Measurements from ENCODE around the gene PTPDC1.

PTPDC1 gene

GRCh38 chr9:94147776-94148175, 63.5 kb downstream of the PTPDC1 start:
- Histone ChIP-seq H3K79me1 (replicated peaks; ENCODE audit: low read length, poor library complexity, severe bottlenecking) (no peaks in the 10 kb centered on the region), H3K4me3 (ENCODE audit: insufficient read depth in 1 of 2, low read depth in 1 of 2, low read length in 2 of 2) (no peak overlapping the region), H3K27me3 (ENCODE audit: control insufficient read depth in 1 of 2, insufficient read depth in 1 of 2, low read length in 2 of 2) (no peaks in the 10 kb centered on the region), H3K4me1 (ENCODE audit: control insufficient read depth, insufficient read depth, low read depth, low read length) (peaks cover 6% of the 10 kb centered on the region), H4K91ac (ENCODE audit: low read length) (no peak overlapping the region), H3K27ac (ENCODE audit: low read length, poor library complexity, severe bottlenecking) (no peak overlapping the region), H2AK5ac (ENCODE audit: low read length, severe bottlenecking) (no peak overlapping the region), H3K36me3 (ENCODE audit: control insufficient read depth in 1 of 2, insufficient read depth in 2 of 2, low read depth in 1 of 2, low read length in 2 of 2) (no peaks in the 10 kb centered on the region), H3K23ac (ENCODE audit: low read length in 2 of 2) (no peak overlapping the region), H3K14ac (ENCODE audit: low read length in 2 of 2) (no peak overlapping the region), H3K9me3 (ENCODE audit: control insufficient read depth, low read length) (no peaks in the 10 kb centered on the region), H2AFZ (ENCODE audit: low read depth, low read length) (no peak overlapping the region), H3K9ac (ENCODE audit: low read length) (no peak overlapping the region), H3K4me2 (ENCODE audit: low read length, poor library complexity, severe bottlenecking) (no peak overlapping the region), H3K18ac (ENCODE audit: low read depth in 1 of 2, low read length in 2 of 2) (no peak overlapping the region), H2BK15ac (ENCODE audit: low read depth, poor library complexity, severe bottlenecking) (no peak overlapping the region), H2BK12ac (ENCODE audit: low read length in 2 of 2) (no peak overlapping the region), H3K4ac (ENCODE audit: low read depth in 1 of 2, low read length in 2 of 2) (no peak overlapping the region), H2BK120ac (ENCODE audit: low read depth, low read length) (no peak overlapping the region), H2BK5ac (ENCODE audit: low read depth, low read length, poor library complexity, severe bottlenecking) (no peak overlapping the region), H4K8ac (ENCODE audit: low read length) (no peak overlapping the region)
- DNase-seq, result no peak
- WGBS, result 90% methylated on average over 13 of the region's 13 CpGs

GRCh38 chr9:94148419-94148818, 64.2 kb downstream of the PTPDC1 start:
- Histone ChIP-seq H3K14ac (ENCODE audit: low read length in 2 of 2) (no peak overlapping the region), H3K18ac (ENCODE audit: low read depth in 1 of 2, low read length in 2 of 2) (no peak overlapping the region), H3K23ac (ENCODE audit: low read length in 2 of 2) (no peak overlapping the region), H2BK5ac (ENCODE audit: low read depth, low read length, poor library complexity, severe bottlenecking) (no peak overlapping the region), H2BK12ac (ENCODE audit: low read length in 2 of 2) (no peak overlapping the region), H3K9me3 (ENCODE audit: control insufficient read depth, low read length) (no peaks in the 10 kb centered on the region), H4K8ac (ENCODE audit: low read length) (no peak overlapping the region), H3K27me3 (ENCODE audit: control insufficient read depth in 1 of 2, insufficient read depth in 1 of 2, low read length in 2 of 2) (no peaks in the 10 kb centered on the region), H3K9ac (ENCODE audit: low read length) (no peak overlapping the region), H3K36me3 (ENCODE audit: control insufficient read depth in 1 of 2, insufficient read depth in 2 of 2, low read depth in 1 of 2, low read length in 2 of 2) (no peaks in the 10 kb centered on the region), H2BK120ac (ENCODE audit: low read depth, low read length) (no peak overlapping the region), H3K4me1 (ENCODE audit: control insufficient read depth, insufficient read depth, low read depth, low read length) (peaks cover 6% of the 10 kb centered on the region), H2BK15ac (ENCODE audit: low read depth, poor library complexity, severe bottlenecking) (no peak overlapping the region), H2AK5ac (ENCODE audit: low read length, severe bottlenecking) (no peak overlapping the region), H3K27ac (ENCODE audit: low read length, poor library complexity, severe bottlenecking) (no peak overlapping the region), H4K91ac (ENCODE audit: low read length) (no peak overlapping the region), H3K79me1 (replicated peaks; ENCODE audit: low read length, poor library complexity, severe bottlenecking) (no peaks in the 10 kb centered on the region), H3K4ac (ENCODE audit: low read depth in 1 of 2, low read length in 2 of 2) (no peak overlapping the region), H3K4me2 (ENCODE audit: low read length, poor library complexity, severe bottlenecking) (no peak overlapping the region), H2AFZ (ENCODE audit: low read depth, low read length) (no peak overlapping the region), H3K4me3 (ENCODE audit: insufficient read depth in 1 of 2, low read depth in 1 of 2, low read length in 2 of 2) (no peak overlapping the region)
- WGBS, result 67% methylated on average over 5 of the region's 5 CpGs
- no peak for DNase-seq

- Histone ChIP-seq H3K14ac (ENCODE audit: low read length in 2 of 2) (no peak overlapping the region), H2AK5ac (ENCODE audit: low read length, severe bottlenecking) (no peak overlapping the region), H3K79me1 (replicated peaks; ENCODE audit: low read length, poor library complexity, severe bottlenecking) (no peaks in the 10 kb centered on the region), H3K4me3 (ENCODE audit: insufficient read depth in 1 of 2, low read depth in 1 of 2, low read length in 2 of 2) (no peak overlapping the region), H3K4me1 (ENCODE audit: control insufficient read depth, insufficient read depth, low read depth, low read length) (peaks cover 6% of the 10 kb centered on the region), H3K23ac (ENCODE audit: low read length in 2 of 2) (peak overlapping the region in 1 of 2 experiments; percentile 73), H3K9ac (ENCODE audit: low read length) (no peak overlapping the region), H3K18ac (ENCODE audit: low read depth in 1 of 2, low read length in 2 of 2) (peak overlapping the region in 1 of 2 experiments; percentile 67), H2BK5ac (ENCODE audit: low read depth, low read length, poor library complexity, severe bottlenecking) (no peak overlapping the region), H2BK15ac (ENCODE audit: low read depth, poor library complexity, severe bottlenecking) (no peak overlapping the region), H3K4ac (ENCODE audit: low read depth in 1 of 2, low read length in 2 of 2) (no peak overlapping the region), H3K36me3 (ENCODE audit: control insufficient read depth in 1 of 2, insufficient read depth in 2 of 2, low read depth in 1 of 2, low read length in 2 of 2) (no peaks in the 10 kb centered on the region), H2BK12ac (ENCODE audit: low read length in 2 of 2) (no peak overlapping the region), H2BK120ac (ENCODE audit: low read depth, low read length) (no peak overlapping the region), H3K27me3 (ENCODE audit: control insufficient read depth in 1 of 2, insufficient read depth in 1 of 2, low read length in 2 of 2) (no peaks in the 10 kb centered on the region), H4K8ac (ENCODE audit: low read length) (peak overlapping the region; percentile 16), H3K9me3 (ENCODE audit: control insufficient read depth, low read length) (no peaks in the 10 kb centered on the region), H3K27ac (ENCODE audit: low read length, poor library complexity, severe bottlenecking) (no peak overlapping the region), H2AFZ (ENCODE audit: low read depth, low read length) (no peak overlapping the region), H3K4me2 (ENCODE audit: low read length, poor library complexity, severe bottlenecking) (no peak overlapping the region), H4K91ac (ENCODE audit: low read length) (peak overlapping the region; percentile 54)
- no peak for DNase-seq
- 88% methylated on average over 6 of the region's 6 CpGs for WGBS
These were observed 65.4 kb downstream of the PTPDC1 start for GRCh38 chr9:94149696-94150095.

GRCh38 chr9:94150279-94150828, 66.1 kb downstream of the PTPDC1 start:
- no peak overlapping the region for H3K27ac ChIP-seq (ENCODE audit: low read length, poor library complexity, severe bottlenecking)
- H3K18ac ChIP-seq (ENCODE audit: low read depth in 1 of 2, low read length in 2 of 2), result peak overlapping the region; percentile 3 to 57
- no peak overlapping the region for H3K14ac ChIP-seq (ENCODE audit: low read length in 2 of 2)
- H2BK120ac ChIP-seq (ENCODE audit: low read depth, low read length), result no peak overlapping the region
- no peak overlapping the region for H2BK5ac ChIP-seq (ENCODE audit: low read depth, low read length, poor library complexity, severe bottlenecking)
- H3K4me3 ChIP-seq (ENCODE audit: insufficient read depth in 1 of 2, low read depth in 1 of 2, low read length in 2 of 2), result no peak overlapping the region
- H3K9me3 ChIP-seq (ENCODE audit: control insufficient read depth, low read length), result no peaks in the 10 kb centered on the region
- no peaks in the 10 kb centered on the region for H3K36me3 ChIP-seq (ENCODE audit: control insufficient read depth in 1 of 2, insufficient read depth in 2 of 2, low read depth in 1 of 2, low read length in 2 of 2)
- peak overlapping the region; percentile 44 for H2BK15ac ChIP-seq (ENCODE audit: low read depth, poor library complexity, severe bottlenecking)
- no peak overlapping the region for H4K8ac ChIP-seq (ENCODE audit: low read length)
- H3K4me1 ChIP-seq (ENCODE audit: control insufficient read depth, insufficient read depth, low read depth, low read length), result peaks cover 6% of the 10 kb centered on the region
- no peak overlapping the region for H3K4ac ChIP-seq (ENCODE audit: low read depth in 1 of 2, low read length in 2 of 2)
- no peaks in the 10 kb centered on the region for H3K79me1 ChIP-seq (replicated peaks; ENCODE audit: low read length, poor library complexity, severe bottlenecking)
- no peak overlapping the region for H2AK5ac ChIP-seq (ENCODE audit: low read length, severe bottlenecking)
- no peak overlapping the region for H2AFZ ChIP-seq (ENCODE audit: low read depth, low read length)
- H3K27me3 ChIP-seq (ENCODE audit: control insufficient read depth in 1 of 2, insufficient read depth in 1 of 2, low read length in 2 of 2), result no peaks in the 10 kb centered on the region
- DNase-seq, result no peak
- H2BK12ac ChIP-seq (ENCODE audit: low read length in 2 of 2), result peak overlapping the region in 1 of 2 experiments; percentile 18
- no peak overlapping the region for H3K9ac ChIP-seq (ENCODE audit: low read length)
- WGBS, result 60% methylated on average over 3 of the region's 3 CpGs
- H3K4me2 ChIP-seq (ENCODE audit: low read length, poor library complexity, severe bottlenecking), result no peak overlapping the region
- no peak overlapping the region for H3K23ac ChIP-seq (ENCODE audit: low read length in 2 of 2)
- peak overlapping the region; percentile 64 for H4K91ac ChIP-seq (ENCODE audit: low read length)
